ENCODE results near the gene MTOR.

The MTOR gene

GRCh38 chr1:11059968-11060830 is 202.2 kb downstream of the MTOR start, which contains the start of gene SRM:
Gene SRM (minus strand): TSS chr1:11060018. CDS start chr1:11059943, 75 bp downstream.
- DNase-seq (ENCODE audit: low read depth), result peak; percentile 83
- no peak for TF ChIP-seq CTCF (conservative IDR thresholded peaks at IDR 0.05; ENCODE audit: control insufficient read depth, insufficient read depth, low read depth, low read length)
- peak within 1 kb of the TSS; percentile 89 for H3K4me3 ChIP-seq (ENCODE audit: control insufficient read depth, low read depth, low read length)

- no peak for TF ChIP-seq CTCF (conservative IDR thresholded peaks at IDR 0.05; ENCODE audit: control insufficient read depth, insufficient read depth, low read depth, low read length)
- H3K4me3 ChIP-seq (ENCODE audit: control insufficient read depth, low read depth, low read length), result peak overlapping the region; percentile 89
- DNase-seq (ENCODE audit: low read depth), result no peak
These were observed 203.0 kb downstream of the MTOR start for GRCh38 chr1:11059155-11059967.

GRCh38 chr1:11058595-11059154 is 203.7 kb downstream of the MTOR start:
- peak overlapping the region; percentile 89 for H3K4me3 ChIP-seq (ENCODE audit: control insufficient read depth, low read depth, low read length)
- TF ChIP-seq CTCF (conservative IDR thresholded peaks at IDR 0.05; ENCODE audit: control insufficient read depth, insufficient read depth, low read depth, low read length), result no peak
- no peak for DNase-seq (ENCODE audit: low read depth)

- peak overlapping the region; percentile 4 for H3K4me3 ChIP-seq (ENCODE audit: control insufficient read depth, low read depth, low read length)
- no peak for DNase-seq (ENCODE audit: low read depth)
- no peak for TF ChIP-seq CTCF (conservative IDR thresholded peaks at IDR 0.05; ENCODE audit: control insufficient read depth, insufficient read depth, low read depth, low read length)
These were observed 204.3 kb downstream of the MTOR start for GRCh38 chr1:11058026-11058425.

GRCh38 chr1:11057477-11057876 is 204.9 kb downstream of the MTOR start:
- DNase-seq (ENCODE audit: low read depth), result no peak
- no peak overlapping the region for H3K4me3 ChIP-seq (ENCODE audit: control insufficient read depth, low read depth, low read length)
- TF ChIP-seq CTCF (conservative IDR thresholded peaks at IDR 0.05; ENCODE audit: control insufficient read depth, insufficient read depth, low read depth, low read length), result no peak
